HTERT RPE-1 (cell line): ENCODE measurements around the gene TMEM30A.

Experiments used
- in situ Hi-C: fragments of 300-500 bp; cut with MboI; formaldehyde crosslinking; loops from 4 replicates; pipeline ENCODE4 v1.14.3; 2020; ENCODE audit warnings: low sequenced_read_pairs

The TMEM30A gene

DNA sequence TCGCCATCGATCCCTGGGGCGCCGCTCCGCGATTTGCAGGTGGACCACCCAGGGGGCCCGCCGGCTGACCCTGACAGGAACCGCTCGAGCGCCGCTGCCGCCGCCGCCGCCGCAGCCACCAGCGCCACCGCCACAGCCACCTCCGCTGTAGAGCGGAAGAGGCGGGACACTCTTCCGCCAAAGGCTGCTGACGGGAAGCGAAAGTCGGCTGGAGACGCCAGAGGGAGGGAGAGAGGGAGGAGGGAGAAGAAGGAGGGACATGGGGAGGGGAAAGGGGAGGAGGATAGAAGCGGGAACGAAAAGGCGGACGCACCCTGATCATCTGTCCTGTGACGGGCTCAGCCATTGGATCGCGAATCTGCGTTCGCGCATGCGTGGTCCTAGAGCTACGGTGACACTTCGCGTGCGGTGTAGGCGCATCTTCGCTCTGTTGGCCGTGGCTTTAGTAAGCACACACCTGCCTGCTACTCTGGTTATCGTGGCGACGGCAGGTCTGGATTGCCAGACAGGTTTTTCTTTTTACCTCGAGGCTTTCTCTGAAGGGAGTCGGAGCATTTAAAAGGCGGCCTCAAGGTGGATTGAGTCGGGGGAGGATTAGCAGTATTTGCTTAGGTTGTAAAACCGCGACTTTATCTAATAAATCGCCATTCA is at the start of gene TMEM30A:
Gene TMEM30A (minus strand): TSS at position 161 of the 651 bp plus-strand sequence. CDS start 154 bp downstream, at position 7.
- in situ Hi-C loops: no loop called here

DNA sequence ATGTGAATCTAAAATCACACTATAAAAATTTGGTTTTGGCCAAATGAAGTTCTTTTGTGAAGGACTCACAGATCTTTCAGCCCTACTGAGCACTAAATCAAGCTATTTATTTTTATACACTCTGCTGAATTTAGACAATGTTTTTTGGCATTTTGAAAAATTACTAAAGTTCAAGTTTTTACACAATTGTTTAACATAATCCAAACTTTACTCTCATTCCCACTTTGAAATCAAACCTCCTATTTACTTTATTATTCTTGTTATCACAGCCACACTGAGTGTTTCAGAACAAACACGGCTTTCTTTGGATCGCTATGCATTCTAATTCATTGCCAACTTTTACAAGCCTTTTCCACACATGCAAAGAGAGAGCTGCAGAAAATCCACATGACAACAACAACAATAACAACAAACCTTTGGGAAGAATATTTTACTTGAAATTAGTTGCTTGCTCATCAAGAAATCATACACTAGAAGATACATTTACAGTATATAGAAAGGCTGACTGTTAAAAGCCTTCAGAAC is 49.1 kb upstream of the TMEM30A start:
- in situ Hi-C loops: no loop called here

GRCh38 chr6:75331151-75331550 is 46.6 kb upstream of the TMEM30A start:
- in situ Hi-C loops: no loop called here

DNA sequence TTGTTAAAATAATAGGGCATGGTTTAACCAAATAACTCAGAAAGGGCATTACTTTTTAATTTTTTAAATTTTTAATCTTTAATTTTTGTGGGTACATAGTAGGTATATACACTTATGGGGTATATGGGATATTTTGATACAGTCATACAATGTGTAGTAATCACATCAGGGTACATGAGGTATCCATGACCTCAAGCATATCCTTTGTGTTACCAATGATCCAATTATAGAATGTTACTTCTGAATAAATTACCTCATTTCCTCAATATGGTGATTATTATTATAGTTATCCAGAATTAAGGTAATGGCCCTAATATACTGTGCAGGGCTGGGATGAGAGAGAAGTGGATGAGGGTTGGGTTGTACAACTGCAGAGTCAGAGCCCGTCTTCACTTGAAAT is 45.1 kb upstream of the TMEM30A start:
- in situ Hi-C loops: no loop called here

GRCh38 chr6:75327807-75328206 is 43.2 kb upstream of the TMEM30A start:
- in situ Hi-C loops: no loop called here

GRCh38 chr6:75326557-75327258 is 42.1 kb upstream of the TMEM30A start:
- in situ Hi-C loops: no loop called here

GRCh38 chr6:75318900-75319299 is 34.3 kb upstream of the TMEM30A start:
- in situ Hi-C loops: no loop called here

- in situ Hi-C loops: no loop called here
Measured at GRCh38 chr6:75317503-75318206, 33.1 kb upstream of the TMEM30A start.

- in situ Hi-C loops: no loop called here
Measured at GRCh38 chr6:75315978-75316377, 31.4 kb upstream of the TMEM30A start.

DNA sequence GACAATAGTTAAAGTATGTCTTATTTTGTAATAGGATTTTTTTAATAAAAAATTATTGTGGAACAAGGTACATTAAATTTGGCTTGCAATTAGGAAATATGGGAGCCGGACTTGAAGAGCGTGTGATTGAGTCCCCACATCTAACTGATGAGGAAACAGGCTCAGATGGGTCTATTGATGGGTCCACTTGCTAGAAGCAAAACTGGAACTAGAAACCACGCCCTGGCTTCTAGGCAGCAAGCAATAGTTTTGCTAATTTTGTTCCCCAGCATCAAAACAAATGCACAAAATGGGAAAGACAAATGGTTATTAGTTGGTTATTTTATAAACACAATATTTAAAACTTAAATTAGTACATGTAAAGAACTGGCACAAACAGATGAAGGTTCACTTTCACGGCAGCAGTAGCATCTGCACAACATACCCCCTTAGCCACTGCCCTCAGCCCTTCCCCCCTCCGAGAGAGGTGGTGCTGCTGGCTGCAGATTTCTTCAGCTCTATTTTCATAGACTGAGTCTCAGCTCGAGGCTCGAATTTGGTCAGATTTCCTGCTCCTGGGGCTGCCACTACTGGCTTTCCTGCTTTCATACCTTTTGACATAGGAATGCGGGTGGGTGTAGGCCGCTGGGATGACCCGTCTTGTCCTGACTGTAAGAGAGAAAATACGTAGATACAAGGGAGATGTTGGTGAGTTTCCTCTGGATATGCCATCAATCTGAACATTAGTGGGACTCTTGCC is 23.8 kb upstream of the TMEM30A start:
- in situ Hi-C loops: no loop called here

- in situ Hi-C loops: no loop called here
Measured at GRCh38 chr6:75307364-75308004, 22.9 kb upstream of the TMEM30A start.

- in situ Hi-C loops: no loop called here
Measured at GRCh38 chr6:75306064-75306463, 21.5 kb upstream of the TMEM30A start.

- in situ Hi-C loops: no loop called here
Measured at GRCh38 chr6:75305573-75305972, 21.0 kb upstream of the TMEM30A start.

GRCh38 chr6:75302280-75302679 is 17.7 kb upstream of the TMEM30A start:
- in situ Hi-C loops: no loop called here

- in situ Hi-C loops: no loop called here
Measured at GRCh38 chr6:75301537-75301936, 16.9 kb upstream of the TMEM30A start.

- in situ Hi-C loops: no loop called here
Measured at GRCh38 chr6:75301088-75301487, 16.5 kb upstream of the TMEM30A start.

DNA sequence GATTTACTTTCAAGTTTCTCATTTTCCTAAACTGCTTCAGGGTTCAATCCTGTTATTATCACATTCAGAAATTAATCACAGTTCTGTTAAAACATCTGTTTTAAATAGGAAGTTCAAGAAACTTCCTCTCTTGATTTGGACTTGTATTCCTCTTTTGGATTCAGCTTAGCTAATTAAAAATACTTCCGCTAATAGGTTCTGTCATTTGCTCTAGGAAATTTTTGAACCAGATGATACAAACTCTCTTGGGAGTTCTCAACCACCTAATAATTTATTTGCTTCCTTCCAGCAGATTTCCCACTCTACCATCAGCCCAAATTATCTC is 15.9 kb upstream of the TMEM30A start:
- in situ Hi-C loops: no loop called here

DNA sequence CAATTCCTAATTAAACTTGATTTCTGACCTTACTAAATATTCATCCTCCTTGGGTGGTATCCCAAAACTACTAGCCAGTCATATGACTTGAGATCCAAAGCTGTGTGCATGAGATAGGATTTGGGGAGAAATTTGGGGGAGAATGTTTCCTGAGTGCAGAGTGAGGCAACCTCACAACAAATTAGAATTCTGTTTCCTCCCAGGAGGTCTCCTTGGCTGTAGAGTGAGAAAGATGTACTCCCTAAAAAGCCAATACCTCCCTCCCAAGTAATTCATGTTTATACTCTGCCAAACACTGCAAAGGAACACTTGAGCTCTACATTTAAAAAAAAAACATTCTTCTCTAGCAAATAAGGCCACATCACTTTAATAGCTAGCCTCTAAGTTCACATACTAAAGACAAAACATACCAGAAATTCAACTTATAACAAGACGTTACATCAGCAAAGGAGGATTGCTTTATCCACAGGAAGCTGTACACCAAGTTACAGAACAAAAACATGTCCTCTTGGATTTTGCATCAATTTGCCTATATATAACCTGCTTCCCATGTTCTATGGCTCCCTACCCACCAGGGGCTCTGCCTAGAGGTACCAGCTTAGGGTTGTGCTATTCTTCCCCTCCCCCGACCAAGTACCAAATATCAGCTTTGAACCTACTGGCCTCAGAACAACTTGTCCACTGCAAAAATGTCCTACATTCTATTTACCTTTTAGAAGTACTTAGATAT is 15.4 kb upstream of the TMEM30A start:
- in situ Hi-C loops: no loop called here

DNA sequence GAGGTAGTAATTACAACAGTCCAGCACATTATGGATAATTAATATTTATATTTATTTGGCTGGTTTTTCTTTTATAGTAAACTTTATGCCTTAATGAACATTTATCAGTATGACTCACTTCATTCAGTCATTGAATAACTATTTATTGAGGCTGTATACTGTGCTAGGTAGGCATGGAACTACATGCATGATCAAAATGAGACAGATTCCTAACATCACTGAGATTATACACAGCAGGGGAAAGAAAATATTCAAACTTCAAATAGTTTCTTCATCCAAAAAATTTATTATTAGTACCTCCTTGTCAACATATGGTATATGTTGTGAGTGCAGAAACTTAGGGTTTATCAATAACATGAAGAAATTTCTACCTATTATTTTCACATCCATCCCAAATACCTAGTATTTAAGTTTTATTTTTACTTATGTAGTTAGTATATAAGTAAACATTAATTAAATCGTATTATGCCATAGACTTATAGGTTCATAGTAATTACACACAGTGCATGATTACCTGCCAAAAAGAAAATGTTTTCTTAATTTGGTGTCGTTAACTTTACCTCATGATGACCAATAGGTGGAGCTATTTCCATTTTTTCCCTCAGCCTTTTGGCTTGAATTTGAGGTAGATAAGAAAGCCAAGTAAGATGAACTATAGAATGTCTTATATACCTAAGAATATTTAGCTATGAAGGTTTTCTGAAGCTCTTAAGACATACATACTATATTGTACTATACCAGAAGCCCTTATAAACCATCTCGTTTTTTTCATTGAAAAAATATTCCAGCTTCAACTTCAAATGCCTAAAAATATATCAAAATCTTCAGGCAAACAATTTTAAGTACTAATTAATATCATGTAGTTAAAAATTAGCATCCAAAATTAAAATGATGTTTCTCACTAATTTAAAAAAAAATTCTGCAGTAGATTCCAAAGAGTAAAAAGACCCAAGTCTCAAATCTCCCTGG is 12.5 kb upstream of the TMEM30A start:
- in situ Hi-C loops: no loop called here
